WTC11 (cell line): ENCODE measurements around the gene TNNT3.

Source experiments
- ATF3 ChIP-seq: sonication (generic); formaldehyde crosslinking; conservative IDR thresholded peaks from 2 replicates; pipeline ENCODE4 v1.8.1; 2022; ENCODE audit warnings: mild to moderate bottlenecking, missing genetic modification reagents
- CTCF ChIP-seq: fragments of 200-600 bp; IDR thresholded peaks from 2 replicates; pipeline ENCODE4 v1.8.0; 2022; ENCODE audit warnings: antibody characterized with exemption
- ESRRA ChIP-seq: sonication (generic); formaldehyde crosslinking; IDR thresholded peaks from 2 replicates; pipeline ENCODE4 v1.8.1; 2022; ENCODE audit warnings: mild to moderate bottlenecking, missing genetic modification reagents, borderline replicate concordance
- IRF1 ChIP-seq: sonication (generic); formaldehyde crosslinking; IDR thresholded peaks from 2 replicates; pipeline ENCODE4 v1.8.0; 2023; ENCODE audit warnings: missing genetic modification reagents
- JUN ChIP-seq: sonication (generic); formaldehyde crosslinking; IDR thresholded peaks from 2 replicates; pipeline ENCODE4 v1.8.0; 2023; ENCODE audit warnings: mild to moderate bottlenecking, missing genetic modification reagents
- RELA ChIP-seq: sonication (generic); formaldehyde crosslinking; IDR thresholded peaks from 2 replicates; pipeline ENCODE4 v1.8.1; 2022; ENCODE audit warnings: missing genetic modification reagents, mild to moderate bottlenecking, borderline replicate concordance
- USF2 ChIP-seq: sonication (generic); formaldehyde crosslinking; IDR thresholded peaks from 2 replicates; pipeline ENCODE4 v1.8.1; 2023; ENCODE audit warnings: mild to moderate bottlenecking, missing genetic modification reagents, moderate library complexity

GRCh38 chr11:1975185-1975584, 55.7 kb downstream of the TNNT3 start:
- TF ChIP-seq CTCF (no peak), ESRRA (no peak), USF2 (CRISPR knock-in tag) (no peak), ATF3 (CRISPR knock-in tag) (no peak), RELA (CRISPR knock-in tag) (no peak), IRF1 (no peak), JUN (CRISPR knock-in tag) (no peak)
